ENCODE results near the gene IYD. TPM values are rescaled to one million over a fixed set of nuclear protein-coding genes. Genes with fewer than 3 reads are reported as not detected.

The IYD gene
- total RNA-seq, 1 donor from 2014 or later = not detected

DNA sequence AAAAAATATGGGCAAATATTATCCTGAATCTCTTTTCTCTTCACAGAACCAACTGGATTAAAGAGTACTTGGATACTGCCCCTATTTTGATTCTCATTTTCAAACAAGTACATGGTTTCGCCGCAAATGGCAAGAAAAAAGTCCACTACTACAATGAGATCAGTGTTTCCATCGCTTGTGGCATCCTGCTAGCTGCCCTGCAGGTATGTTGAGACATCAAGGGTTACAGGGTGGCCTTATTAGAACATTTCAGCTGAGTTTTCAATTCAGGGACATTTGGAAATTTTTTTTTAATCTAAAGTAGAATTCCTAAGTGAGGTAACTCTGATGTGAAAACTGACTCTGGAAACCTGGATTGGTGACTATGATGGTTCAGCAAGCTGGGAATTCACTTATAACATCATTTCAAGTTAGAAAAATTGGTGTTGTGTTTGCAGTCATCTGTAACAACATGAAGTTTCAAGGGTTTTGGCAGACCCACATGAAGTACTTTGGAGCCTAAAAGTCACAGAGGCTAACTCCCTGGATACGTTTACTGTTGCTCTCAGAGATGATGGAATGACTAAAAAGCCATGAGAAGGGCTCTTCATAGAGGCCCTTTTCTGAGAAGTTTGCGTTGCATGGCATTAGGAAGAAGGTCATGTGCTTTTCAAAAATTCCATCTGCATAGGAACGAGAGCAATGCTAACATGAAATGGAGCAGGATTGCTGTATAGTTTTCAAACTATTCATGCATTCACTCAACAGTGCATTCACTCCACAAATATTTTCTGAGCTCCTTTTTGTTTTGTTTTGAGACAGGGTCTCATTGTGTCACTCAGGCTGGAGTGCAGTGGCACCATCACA is 25.5 kb downstream of the IYD start:
- intact Hi-C loops (cut with micrococcal nuclease) = no loop called here

DNA sequence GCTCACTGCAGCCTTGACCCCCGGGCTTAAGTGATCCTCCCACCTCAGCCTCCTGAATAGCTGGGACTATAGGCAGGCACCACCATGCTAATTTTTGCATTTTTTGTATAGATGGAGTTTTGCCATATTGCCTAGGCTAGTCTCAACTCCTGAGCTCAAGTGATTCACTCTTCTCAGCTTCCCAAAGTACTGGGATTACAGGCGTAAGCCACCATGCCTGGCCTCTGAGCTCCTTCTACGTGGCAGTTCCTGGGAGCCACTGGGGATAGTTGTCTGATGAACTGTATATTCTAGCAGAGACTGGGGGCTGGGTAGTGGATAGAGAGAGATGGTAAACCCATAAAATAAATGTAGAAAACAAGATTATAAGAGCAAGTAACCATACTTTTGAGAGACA is 26.1 kb downstream of the IYD start:
- intact Hi-C loops (cut with micrococcal nuclease) = loop anchor here (1.0 kb wide), 4 partner anchors 315 to 461 kb away; no protein-coding TSS in a partner anchor

DNA sequence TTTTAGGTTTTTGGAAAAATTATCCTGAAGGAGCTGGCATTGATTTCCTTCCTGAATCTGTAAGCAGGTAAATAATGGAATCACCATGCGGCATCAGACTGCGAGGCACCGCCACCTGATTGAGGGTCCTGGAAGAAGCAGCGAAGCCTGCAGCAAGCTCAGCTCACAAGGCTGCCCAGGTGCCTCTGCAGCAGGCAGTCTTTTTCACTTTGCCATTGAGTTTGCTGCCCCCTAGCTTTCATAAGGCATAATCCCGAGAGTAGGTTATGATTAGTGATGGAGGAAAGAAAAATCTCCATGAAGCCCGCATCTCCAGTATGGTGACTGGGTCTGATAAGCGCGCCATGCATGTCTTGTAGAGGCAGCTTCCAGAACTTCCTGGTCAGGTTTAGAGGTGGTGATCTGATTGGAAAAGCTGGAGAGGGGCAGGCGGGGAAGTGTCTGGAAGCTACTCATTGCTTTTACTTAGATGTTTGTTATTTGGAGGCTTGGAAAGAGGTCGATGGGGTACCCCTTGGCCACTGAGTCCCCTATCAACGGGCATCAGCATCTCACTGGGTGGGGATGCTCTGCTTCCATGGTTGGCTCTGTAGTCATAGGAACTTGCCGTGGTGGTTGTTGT is 26.7 kb downstream of the IYD start:
- intact Hi-C loops (cut with micrococcal nuclease) = loop anchor here (1.0 kb wide), 4 partner anchors 315 to 461 kb away; no protein-coding TSS in a partner anchor

DNA sequence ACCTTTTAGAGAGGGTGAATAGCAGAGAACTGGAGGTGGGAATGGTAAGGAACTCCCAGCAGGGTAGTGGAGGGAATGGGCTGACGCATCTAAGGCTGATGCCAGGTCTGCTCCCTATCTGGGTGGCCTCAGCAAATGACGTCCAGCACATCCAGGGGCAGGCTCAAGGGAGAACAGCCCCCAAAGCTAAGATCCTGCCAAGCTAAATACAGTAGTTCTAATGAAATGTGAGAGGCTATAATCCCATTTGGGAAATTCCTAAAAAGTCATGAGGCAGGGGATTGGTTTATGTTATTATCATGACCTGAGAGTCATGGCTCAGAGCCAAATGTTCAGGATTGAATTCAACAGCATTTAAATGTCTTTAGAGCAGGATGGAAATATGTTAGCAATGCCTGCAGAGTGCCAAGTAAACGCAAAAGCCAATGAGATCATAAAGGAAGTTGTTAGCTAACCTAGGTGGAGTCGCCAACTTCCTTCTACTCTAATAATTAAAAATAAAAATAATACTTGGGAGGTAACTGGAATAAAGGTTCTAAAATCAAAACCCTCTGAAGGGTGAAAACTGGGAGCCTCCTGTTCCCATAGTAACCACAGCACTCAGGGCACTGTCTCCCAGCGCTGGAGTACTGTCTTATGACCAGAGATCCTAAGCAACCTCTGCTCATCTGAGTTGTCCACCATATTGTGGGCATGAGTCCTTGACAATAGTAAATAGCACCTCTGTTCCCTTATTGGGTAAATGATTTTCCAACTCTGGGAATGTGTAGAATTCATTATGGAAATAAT is 34.8 kb downstream of the IYD start:
- intact Hi-C loops (cut with micrococcal nuclease) = no loop called here

DNA sequence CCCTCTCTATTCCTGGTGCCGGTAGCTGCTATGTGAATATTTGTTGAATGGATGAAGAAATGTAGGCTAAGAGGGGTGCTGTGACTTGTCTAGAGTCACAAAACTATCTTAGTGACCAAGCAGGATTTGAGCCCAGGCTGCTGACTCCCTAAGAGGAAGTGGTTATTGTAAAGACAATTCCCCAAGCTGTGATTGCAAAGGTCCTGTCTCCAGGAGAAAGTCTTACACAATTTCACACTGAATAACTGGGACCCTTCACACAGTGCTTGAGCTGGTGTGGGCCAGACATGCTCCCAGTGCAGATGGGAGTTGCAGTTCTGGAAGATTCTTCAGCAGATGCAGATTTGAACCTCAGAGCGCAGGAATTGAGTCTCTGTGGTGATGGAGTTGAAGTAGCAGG is 38.1 kb downstream of the IYD start:
- intact Hi-C loops (cut with micrococcal nuclease) = no loop called here

DNA sequence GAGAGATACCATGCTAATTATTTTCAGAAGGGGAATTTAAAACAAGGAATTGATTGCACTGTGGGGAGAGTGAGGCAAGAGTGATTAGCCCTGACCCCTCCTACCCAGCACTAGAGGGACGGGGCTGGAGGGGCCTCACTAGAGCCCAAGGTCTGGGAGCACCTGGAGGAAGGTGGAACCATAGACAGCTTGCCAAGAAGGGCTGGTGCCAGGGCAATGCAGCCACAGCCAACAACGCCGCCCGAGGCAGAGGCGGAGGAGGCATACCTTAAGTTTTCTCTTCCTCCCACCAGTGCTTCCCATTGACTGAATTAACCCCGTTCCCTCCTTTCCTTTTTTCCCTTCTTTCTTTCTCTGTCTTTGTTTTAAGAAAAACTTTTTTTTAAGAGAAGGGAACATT is 40.0 kb downstream of the IYD start:
- intact Hi-C loops (cut with micrococcal nuclease) = no loop called here

DNA sequence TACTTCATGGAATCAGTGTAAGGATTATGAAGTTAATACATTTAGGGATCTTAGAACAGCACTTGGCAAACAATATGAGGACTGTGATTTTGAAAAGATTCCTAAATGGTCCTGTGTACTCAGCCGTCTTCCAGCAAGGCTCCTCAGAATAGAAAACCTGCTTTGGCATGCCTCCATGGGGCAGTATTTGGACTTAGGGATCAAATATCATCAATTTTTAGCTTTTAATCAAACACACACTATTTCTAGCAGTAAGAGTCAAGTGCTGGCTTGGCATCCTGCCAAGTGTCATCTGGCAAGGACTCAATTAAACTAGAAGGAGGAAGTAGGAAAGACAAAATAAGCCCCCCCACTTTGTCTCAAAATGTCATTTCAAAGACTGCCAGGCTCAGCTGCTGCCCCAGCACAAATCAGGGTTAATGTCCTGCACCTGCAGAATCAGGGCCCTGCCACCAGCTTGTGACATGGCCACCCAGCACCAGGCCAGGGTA is 40.8 kb downstream of the IYD start:
- intact Hi-C loops (cut with micrococcal nuclease) = no loop called here

DNA sequence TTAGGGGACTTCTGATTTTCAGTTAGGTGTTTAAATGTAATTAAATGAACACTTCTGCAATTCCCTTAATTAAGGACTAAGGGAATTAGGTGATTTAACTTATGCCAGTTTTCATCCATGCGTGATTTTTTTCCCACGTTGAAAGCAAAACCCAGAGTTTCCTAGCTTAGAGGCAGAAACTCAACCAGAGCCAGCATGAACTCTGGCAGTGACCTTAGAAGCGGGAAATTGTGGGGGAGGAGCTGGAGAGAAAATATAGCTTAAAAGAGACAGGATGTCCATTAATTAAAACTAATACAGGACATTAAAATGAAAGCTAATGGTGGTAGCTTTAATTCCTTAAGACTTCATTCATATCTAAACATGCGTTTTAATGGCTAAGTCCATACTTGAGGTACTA is 41.6 kb downstream of the IYD start:
- intact Hi-C loops (cut with micrococcal nuclease) = no loop called here

DNA sequence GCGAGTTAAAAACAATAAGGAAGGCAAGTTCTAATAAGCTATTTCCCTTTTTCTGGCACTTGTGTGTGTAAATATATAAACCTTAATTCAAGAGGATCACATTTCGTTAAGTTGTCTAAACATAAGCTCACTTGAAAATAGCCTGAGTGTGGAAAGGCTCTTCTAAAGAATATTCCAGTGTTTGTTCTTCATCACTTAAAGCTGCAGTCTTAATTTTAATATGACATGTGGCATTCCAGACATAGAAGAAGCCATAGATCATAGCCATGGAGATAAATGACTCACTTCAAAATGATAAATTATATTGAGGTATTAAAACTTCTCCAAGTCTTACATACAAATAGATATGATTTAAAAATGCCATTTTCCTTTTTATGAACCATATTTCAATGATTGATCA is 42.1 kb downstream of the IYD start:
- intact Hi-C loops (cut with micrococcal nuclease) = no loop called here

DNA sequence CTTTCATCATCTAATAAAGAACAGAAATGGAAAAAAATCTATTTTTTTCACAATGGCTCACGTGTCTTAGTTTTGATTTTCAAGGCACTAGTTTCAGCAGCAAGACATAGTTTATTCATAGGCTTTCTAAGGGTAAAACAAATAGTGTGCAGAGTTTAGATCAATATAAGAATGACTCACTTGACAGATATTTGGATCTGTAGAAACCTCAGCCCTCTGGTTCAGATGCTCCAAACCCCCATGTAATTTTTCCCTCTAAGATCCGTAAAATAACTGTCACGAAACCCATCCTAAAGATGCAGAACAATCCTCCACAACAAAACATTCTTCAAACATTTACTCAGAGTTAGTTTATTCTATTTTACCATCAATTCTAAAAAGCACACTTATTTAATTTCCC is 43.4 kb downstream of the IYD start:
- intact Hi-C loops (cut with micrococcal nuclease) = no loop called here

DNA sequence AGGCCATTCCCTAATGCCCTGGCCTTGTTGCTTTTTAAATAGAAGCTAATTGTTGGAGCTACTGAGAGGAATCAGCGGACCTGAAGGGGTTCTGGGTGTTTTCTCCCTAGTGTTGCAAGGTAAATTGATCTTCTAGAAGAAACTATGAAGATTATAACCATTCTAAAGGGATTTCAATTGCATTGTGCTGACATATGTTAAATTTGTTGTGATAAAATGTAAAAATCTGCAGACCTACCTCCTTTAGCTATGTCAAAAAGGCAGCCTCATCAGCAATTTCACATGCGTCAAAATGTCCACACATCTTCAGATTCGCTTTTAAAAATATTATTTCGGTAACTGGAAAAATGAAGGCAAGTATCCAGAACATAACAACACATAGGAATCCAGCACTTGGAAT is 44.4 kb downstream of the IYD start:
- intact Hi-C loops (cut with micrococcal nuclease) = no loop called here

DNA sequence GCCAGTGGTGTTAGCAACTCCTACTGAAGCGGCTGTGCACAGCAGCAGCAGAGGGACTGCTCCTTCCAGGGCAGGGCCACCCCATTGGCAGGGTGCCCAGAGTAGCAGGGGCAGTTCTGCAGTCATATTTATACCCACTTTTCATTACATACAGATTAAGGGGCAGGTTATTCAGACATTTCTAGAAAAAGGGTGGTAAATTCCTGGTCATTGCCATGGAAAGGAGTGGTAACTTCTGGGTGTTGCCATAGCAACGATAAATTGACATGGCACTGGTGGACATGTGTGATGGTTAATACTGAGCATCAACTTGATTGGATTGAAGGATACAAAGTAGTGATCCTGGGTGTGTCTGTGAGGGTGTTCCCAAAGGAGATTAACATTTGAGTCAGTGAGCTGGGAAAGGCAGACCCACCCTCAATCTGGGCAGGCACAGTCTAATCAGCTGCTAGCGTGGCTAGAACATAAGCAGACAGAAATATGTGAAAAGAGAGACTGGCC is 45.0 kb downstream of the IYD start:
- intact Hi-C loops (cut with micrococcal nuclease) = no loop called here

DNA sequence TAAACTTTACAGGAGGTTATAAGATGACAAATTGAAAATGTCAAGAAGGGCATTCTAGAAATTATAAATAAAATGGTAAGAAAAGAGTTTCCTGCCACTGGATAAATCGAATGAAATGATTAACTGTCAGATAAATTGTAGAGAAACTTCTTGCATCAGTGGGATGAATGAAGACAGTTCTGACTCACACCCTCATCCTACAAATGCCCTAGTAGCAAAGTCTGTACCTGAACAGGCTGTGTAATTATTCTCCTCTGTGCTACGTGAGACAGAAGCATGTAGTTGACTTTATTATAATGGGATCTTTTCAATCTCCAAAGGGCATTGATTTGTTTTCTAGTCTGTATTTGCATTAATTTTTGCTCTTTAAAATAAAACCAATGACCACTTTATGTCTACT is 47.3 kb downstream of the IYD start:
- intact Hi-C loops (cut with micrococcal nuclease) = loop anchor here (5.0 kb wide), 2 partner anchors 76 to 911 kb away; no protein-coding TSS in a partner anchor

DNA sequence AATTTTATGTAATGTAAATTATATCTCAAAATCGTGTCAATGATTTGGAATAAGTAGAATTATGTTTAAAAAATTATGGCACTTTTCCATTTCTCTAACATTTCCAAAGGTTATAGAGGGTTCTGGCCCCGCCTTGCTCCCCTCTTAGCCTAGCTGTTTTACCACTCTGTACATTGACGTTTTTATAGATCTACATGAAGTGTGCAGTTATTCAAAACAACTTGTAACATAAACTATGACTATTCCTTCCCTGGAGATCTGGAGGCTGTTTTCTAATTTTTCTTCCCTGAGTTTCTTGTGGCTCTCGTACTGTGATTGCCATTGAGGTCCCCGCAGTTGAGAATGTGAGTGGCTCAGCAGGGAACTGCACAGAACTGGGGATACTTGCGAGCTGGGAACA is 48.4 kb downstream of the IYD start:
- intact Hi-C loops (cut with micrococcal nuclease) = loop anchor here (5.0 kb wide), 2 partner anchors 75 to 910 kb away; no protein-coding TSS in a partner anchor

DNA sequence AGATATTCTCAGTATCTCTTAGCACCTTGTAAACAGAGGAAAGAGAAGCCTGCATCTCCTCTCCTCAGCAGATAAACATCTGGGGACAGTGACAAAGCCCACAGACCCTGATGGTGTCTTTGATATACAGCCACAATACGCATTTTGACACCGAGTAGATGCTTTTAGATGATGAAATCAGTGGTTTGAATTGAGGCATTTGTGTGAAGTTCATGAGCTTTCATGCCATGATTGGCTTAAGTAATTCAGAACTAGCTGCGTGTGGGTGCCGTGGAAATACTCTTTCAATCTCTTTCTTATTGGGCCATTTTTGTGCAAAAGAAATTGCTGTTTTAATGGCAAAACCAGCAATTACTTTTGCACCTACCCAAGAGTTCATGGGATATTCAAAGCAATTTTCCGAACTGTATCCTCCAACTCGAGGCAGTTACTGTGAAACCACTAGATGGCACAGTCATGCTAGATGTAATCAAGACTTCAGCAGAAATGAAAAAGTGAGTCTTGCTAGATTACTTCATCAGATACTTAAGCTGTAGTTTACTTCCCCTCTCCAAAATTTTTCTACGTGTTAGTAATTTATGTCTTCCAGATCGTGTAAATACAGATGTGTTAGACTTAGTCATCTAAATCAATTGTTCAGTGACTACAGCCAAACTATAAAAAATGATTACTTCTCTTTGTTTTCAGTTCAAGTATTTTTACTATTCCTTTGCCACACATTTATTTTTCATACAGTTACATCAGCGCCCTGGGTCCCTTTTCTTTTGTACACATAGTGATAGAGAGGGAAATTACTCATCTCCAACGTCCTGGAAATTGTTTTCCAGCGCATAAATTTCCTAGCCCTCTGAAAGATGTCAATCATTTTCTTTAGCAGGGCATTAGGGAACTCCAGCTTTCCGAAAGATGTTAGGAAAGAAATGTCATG is 49.4 kb downstream of the IYD start:
- intact Hi-C loops (cut with micrococcal nuclease) = loop anchor here (1.0 to 5.0 kb wide), 5 partner anchors 74 to 909 kb away; partner anchors contain the start of gene PLEKHG1

DNA sequence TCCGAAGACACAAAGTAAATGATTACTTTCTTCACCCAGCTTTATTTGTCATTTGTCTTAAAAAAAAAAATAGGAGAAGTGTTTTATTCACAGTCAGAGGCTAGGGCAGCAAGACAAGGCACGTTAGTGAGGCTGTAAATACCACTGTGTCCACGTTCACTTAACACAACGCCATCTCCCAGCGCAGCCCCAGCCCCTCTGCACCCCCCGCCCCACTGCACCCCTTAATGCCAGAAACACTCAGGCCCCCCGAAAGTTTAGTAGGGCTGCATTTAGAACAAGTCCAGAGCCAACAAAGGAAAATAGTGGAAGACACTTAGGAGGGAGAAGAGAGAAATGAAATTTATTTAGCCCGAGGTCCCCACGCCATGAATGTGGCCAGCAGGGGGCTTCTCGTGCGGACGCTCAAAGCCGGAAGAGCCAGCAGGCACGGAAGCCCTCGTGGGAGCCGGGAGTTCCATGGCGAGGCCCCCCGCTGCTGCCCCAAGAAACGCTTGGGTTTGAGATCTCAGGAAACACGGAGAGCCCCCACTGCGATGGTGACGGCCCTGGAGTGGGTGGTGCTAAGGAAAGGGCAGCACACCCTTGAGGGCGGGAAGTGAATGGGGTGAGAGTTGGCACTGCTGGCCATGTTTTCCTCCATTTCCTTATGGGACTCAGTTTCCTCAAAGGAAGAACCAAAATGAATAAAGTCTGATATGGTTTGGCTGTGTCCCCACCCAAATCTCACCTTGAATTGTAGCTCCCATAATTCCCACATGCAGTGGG is 50.2 kb downstream of the IYD start:
- intact Hi-C loops (cut with micrococcal nuclease) = loop anchor here (1.0 to 5.0 kb wide), 5 partner anchors 73 to 908 kb away; partner anchors contain the start of gene PLEKHG1

DNA sequence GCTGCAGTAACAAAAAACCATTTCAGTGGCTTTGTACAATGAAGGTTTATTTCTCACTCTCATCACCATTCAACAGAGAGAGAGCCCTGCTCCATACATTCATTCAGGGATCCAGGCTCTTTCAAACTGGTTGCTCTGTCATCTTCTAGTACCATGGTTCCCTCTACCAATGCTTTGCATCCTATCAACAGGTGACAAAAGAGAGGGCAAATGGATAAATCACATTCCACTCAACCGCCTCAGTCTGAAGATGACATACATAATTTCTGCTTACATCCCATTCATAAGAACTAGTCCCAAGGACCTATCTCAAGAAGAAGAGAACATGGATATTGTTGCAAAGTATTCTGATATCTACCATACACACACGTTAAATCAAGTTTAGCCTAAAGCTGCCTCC is 51.6 kb downstream of the IYD start:
- intact Hi-C loops (cut with micrococcal nuclease) = no loop called here

DNA sequence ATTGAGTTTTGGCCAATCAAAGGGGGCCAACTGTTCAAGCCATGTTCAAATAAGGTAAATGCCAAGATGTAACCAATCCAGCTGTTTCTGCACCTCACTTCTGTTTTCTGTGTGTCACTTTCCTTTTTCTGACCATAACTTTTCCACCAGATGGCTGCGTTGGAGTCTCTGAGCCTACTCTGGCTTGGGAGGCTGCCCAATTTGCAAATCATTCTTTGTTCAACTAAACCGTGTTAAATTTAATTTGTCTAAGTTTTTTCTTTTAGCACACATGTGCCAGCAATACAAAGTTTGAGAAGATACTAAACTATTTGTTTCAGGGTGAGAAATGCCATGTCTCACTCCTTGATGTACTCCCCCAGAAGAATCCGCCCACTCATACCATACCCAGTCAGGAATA is 52.1 kb downstream of the IYD start:
- intact Hi-C loops (cut with micrococcal nuclease) = no loop called here

DNA sequence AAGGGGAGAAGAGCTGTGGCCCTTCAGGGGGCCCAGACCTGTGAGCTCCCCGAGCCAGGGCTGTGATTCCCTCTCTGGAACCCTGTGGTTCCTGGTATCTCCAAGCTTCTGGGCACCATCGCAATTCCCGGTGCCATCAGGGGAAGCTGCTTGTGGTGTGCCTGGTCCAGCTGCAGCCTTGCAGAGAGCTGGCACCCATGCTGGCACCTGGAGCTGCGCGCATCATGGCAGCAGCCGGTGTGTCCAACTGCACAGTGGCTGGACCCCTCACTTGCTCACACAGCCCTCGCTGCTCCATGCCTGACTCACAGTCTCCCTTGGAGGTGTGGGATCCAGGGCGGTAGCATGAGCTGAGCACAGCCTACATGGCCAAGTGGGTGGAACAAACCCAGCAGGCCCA is 56.7 kb downstream of the IYD start:
- intact Hi-C loops (cut with micrococcal nuclease) = no loop called here

DNA sequence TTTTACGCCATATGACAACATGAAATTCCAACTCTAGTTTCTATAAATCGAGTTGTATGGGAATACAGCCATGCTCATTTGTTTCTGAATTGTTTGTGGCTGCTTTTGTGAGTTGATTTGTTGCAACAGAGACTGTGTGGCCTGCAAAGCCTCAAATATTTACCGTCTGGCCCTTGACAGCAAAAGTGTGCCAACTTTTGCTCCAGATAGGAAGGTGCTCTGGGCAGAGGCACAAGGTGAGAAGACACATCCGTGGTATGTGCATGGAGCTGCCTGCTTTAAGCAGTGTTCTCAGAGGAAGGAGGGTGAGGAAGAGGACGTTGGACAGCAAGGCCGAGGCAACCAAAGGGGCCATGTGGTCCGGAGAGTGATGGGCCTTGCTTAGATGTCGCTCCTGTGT is 57.4 kb downstream of the IYD start:
- intact Hi-C loops (cut with micrococcal nuclease) = no loop called here
